Measurements from ENCODE around the gene PEX16.

PEX16 gene

DNA sequence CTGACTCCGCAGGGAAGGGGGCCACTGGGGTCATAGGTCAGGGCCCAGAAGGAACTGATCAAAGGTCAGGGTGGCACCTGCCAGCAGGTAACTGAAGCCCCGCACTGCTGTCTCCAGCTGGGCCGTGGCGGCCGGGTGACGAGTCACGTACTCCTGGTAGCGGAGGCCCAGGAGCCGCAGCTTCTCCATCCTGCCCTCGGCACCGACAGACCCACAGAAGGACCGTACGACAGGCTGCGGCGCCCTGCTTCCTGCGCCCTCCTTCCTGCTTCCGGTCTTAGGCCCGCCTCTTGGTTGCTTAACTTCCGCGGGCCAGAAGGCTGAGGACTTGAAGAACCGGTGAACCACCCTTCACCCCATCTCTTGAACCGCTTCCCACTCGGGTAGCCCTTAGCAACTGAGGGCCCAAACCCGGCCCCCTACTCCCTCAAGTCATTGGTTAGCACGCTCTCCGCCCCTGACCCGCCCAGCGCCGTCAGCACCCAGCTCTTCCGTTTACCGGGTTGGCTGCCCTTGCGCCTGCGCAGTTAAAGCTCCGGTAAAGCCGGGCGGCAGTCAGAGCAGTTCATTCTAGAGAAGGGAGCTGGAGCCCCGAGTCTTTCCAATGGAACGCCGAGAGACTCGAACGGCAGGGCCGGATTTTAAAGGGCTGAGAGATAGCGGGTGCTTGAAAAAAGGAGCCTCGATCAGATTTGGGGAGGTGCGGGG lies at the start of gene PEX16:
Gene PEX16 (minus strand): TSS at position 255 of the 708 bp plus-strand sequence. CDS start 66 bp downstream, at position 189.
- DNase-seq, result peak; percentile 95

DNA sequence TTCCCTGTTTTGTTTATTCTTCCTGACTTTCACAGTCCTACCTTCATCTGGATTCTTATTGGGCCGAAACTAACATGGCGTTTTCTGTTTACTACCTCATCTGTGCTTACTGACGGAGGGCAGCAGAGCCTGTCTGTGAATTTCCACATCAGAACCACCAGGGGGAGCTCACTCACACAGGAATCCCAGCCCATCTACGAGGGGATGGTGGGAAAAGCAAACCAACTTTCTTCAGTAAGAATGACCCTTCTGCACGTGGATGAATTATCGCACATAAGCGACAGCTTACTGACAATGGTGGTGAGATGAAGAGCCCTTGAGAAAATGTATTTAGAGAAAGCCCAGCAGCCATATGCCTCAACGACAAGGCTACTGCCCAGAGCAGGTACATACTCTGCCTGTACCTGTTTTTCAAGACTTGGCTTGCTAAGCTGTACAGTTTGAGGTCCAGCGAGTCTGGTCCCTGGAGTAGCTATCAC lies 47.3 kb upstream of the PEX16 start:
- DNase-seq, result peak; percentile 64

DNA sequence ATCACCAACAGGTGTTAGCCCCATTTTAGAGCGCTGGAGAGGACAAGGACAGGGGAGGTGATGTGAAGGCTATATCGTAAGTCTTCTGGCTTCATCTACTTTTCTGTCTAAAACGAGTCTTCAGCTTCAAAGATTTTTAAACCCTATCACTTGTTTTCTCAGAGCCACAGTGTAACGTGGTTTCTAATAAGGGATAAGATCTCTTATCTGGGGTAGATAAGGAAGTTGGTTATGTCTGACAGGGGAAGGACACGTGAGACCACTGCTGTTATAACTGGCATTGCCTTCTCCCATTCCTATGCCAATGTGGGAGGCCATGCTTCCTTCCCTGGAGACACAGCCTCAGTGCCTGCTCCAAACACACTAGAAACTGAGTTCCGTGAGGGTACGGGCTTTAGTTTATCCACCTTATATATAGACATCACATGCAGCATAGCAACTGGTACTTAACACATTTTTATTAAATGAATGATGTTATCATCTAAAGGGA lies 44.1 kb upstream of the PEX16 start:
- DNase-seq, result no peak

DNA sequence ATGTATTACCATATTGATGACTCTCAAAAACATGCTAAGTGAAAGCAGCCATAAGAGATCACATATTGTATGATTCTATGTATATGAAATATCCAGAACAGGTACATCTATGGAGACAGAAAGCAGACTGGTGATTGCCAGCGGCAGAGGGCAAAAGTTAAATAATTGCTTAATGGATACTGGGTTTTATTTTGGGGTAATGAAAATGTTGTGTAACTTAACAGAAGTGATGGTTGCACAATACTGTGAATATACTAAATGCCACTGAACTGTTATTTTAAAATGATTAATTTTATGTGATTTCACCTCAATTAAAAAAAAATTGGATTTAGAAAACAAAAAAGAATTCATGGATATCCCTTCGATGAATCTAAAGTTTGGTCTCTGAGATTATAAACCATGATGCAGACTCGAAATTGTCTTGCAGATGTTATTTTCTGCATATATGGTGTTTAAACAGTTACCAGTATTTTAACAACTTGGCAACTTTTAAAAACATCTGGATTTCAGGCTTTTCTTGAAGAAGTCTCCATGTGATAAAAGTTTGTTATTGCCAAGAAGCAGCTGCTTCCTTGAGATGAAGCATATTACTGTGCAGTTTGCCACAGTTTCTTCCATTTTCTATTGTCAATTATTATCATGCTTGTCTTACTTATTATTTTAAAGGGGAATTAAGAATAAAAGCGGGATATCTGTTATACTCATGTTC lies 42.9 kb upstream of the PEX16 start:
- no peak for DNase-seq

DNA sequence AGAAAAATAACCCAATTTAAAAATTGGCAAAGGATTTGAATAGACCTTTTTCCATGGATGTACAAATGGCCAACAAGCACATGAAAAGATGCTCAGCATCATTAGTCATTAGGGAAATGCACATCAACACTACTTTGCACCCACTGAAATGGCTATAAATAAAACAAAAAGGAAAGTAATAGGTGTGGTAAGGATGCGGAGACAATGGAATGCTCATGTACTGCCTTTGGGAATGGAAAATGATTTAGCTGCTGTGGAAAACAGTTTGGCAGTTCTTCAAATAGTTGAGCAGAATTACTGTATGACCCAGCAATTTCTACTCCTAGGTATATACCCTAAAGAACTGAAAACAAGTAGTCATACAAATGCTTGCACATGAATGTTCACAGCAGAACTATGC lies 42.2 kb upstream of the PEX16 start:
- no peak for DNase-seq

DNA sequence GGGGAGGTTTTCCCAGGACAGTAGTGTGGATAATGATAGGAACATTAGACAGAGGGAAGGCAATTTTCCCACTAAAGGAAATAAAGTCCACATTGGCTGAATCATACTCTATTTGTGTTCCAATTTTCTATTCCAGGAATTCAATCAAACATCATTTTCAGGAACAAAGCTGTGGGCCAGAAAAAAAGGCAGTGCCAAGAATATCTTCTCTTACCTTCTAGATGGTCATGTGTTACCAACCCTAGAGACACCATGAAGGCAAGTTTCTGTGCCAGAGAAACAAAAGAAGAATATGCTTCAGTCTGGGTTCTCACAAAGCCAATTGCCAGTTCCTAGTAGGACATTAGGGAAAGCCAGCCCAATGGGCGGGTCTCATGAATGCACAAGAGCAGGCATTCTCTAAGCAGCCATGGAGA lies 32.3 kb upstream of the PEX16 start:
- DNase-seq, result no peak

DNA sequence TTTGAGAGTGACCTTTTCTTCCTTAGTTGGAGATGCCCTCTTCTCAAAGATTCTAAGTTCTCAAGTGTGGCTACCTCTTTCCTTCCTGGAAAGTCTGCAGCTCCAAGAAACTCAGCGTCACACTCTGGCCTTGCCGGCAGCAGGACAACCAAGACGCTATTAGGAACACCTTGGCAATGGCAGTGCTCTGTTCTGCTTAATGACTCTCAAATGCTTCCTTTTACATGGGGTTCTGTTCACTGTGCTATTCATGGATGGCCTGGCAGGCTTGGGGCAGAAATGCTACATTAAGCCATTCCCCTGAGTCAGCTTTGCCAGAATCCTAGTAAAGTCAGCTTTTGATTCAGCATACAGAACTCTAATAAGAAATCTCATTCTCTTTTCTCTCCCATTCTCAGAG lies 30.7 kb upstream of the PEX16 start:
- no peak for DNase-seq

DNA sequence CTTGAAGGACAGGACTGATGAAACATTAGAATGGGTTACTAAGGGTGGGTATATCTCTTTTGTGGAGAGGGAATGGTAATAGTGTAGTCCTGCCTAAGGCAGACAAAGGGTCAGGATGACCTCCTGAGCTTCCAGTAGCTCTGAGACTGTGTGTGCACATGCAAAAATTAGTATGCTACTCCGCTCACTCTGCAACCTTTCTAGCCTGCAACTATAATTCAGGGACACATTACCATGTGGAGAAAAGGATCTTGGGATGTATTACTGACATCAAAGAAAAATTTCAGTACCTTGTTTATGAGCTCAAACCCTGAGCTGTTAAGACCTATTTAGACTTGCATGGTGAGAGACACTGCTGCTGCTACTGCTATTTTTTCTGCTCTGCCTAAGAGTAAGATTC lies 30.2 kb upstream of the PEX16 start:
- no peak for DNase-seq

DNA sequence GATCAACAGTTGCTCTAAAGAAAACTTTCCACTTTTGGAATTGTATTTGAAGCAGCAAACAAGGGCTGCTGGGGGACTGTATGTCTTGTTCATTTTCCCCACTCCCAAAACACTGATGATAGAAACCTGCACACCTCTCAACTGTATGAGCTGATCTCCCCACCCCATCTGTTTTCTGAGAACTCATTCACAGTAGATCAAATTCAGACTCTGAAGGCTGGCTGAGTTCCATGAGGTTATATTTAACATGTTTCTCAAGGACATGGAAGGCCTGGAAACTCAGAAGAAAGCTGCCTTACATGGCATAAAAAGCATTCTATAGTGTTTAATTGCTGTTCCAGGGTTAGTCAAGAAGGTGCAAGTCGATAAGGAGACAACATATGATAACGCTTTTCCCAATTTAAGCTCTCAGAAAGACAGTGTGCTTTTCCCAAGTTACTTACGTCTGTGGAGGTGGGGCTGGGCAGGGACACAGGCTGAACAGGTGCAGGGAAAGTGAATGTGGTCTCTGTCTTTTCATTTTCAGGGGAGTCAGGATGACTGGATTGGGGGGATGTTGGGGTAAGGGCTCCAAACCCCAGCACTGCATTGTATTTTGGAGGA lies 27.8 kb upstream of the PEX16 start:
- no peak for DNase-seq

DNA sequence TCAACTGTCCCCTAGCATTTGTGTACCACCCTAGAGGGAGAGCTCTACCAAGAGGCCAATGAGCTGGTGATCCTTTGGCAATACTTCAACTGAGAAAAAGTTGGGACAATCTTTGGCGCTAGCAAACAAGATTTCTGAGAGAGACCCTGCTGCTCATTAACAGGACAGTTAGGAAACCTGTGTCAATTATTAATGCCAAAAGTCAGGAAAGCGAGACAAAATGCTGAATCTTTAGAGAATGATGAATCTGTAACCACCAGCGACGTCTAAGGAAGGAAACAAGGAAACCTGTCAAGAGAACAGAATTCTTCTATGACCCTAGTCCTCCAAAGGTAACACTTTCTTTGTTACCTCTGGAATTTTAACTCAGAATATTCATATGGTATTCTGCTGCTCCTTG lies 24.7 kb upstream of the PEX16 start:
- no peak for DNase-seq

DNA sequence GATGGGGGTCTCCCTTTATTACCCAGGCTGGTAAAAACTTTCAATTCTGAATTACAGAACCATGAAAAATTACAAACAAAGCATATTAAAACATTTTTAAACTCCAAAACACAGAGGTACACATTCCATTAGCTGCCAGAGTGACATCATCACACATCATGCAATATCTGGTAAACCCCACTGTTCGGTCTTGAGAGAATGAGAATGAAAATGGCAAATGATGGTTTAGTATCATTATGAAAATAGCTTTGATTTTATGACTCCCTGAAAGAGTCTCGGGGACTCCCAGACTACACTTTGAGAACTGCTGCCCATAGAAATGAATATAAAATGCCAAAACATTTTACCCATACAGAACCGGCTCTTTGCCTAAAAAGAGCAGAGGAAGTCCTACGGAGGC lies 23.6 kb upstream of the PEX16 start:
- no peak for DNase-seq

DNA sequence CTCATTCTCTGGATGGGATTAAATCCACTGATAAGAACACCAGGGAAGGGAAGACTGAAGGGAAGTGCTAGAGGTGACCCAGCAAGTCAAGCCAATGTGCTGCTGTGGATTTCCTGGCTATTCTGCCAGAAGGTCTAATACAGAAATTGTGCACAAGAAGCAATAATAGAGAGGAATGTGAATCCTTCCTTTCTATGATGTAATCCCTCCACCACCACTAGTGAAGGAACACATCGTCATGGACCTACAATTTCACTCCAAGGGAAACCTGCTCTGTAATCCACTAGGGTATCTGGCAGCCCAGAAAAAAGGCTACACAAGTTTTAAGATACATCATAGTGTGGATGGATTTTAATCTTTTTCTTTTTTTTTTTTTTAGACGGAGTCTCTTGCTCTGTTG lies 22.2 kb upstream of the PEX16 start:
- DNase-seq, result no peak

DNA sequence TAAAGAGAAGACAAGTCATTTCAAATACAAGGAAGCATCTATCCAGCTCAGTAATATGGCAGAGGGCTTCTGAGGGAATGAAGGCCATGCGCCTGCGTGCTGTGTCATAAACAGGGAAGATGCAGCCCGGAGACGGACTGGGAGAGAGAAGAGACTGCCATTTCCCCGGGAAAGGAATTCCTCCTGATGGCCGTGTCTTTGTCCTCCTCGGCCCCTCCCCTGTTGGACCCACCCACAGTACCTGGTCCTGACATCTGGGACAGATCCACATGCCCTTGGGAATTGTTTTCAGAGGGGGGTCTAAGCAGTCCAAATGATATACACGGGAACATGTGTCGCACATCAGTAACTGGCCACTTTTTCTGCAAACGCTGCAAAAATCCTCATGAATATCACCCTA lies 20.2 kb upstream of the PEX16 start:
- no peak for DNase-seq

DNA sequence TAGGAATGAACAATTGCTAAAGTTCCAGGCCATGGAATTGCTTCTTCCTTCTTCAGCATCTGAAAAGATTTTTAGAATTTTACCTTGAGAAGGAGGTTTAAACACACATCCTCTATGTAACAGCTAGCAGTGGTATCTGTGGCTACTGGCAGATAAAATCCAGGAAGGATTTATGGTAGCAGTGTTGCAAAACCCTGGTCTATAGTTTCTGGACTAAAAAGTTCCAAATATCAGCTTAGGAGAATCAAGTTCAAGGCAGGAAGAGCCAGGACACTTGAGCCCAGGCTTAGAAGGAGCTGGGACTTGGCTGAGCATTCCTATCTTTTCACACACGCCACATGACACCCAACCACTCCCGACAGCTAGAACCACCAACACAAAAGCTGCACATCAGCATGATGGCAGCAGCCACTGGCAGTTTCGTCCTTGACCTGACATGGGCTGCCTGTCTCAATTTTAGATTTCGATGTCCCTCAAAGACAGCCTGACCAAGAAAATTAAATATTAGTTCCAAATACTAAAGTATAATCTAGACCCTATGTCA lies 18.9 kb upstream of the PEX16 start:
- DNase-seq, result no peak

DNA sequence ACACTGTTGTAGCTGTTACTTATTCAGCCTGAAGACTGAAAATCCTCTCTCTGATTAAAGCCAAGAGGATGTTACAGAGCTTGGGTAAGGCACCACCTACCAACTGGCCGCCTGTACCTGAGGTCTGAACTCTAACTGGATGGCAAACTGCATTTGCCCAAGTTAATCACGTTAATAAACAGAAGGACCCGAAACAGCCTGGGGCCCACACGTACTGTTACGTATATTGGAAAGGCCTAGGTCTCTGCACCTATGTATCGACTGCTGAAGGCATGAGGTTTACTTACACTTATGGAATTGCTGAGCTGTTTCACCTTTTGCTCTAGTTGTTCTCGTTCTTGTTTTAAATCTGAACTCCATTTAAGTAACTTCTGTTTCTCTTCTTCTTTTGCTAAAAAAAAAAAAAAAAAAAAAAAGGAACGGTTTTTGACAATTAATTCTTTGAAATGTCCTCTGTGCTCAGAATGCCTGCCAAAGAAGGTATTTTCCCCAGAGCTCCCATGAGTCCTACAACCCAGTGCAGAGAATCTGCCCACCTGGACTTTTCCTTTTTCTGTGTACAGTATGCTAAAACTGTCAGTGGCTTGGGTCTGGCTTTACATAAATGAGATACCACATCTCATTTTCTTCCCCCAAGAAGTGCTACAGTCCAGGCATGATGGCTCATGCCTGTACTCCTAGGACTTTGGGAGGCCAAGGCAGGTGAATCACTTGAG lies 17.8 kb upstream of the PEX16 start:
- no peak for DNase-seq

DNA sequence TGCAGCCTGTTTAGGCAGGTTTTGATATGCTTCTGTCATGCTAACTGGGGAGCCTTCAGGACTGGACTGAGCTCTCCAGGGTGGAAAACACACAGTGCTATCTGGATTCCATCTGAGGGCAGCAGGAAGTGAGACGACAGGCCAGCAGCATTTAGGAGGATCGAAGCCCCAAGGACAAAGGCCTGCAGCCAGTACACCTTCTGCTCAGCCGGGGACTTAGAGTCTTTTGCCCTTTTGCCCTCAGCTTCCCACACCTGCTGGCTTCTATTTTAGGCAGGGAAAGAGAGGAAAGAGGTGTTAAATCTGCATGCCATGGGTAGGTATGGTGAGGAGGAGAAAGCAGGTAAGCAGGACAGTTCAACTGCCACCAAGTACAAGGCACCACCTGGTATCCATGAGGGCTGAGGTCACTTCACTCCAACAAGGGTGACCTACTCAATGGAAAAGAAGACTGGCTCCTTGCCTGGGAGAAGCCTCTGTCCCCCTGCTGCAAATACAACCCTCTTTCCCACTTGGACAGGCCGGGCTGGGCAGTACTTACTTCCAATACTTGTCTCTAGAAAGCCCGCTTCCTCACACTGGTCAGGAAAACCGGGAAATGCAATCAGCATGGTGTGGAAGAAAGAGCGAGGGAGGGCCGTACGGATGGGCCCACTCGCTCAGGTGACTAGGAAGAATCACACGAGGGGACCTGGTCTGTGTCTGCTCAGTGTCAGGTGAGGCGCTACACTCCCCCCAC lies 17.1 kb upstream of the PEX16 start:
- DNase-seq, result no peak

DNA sequence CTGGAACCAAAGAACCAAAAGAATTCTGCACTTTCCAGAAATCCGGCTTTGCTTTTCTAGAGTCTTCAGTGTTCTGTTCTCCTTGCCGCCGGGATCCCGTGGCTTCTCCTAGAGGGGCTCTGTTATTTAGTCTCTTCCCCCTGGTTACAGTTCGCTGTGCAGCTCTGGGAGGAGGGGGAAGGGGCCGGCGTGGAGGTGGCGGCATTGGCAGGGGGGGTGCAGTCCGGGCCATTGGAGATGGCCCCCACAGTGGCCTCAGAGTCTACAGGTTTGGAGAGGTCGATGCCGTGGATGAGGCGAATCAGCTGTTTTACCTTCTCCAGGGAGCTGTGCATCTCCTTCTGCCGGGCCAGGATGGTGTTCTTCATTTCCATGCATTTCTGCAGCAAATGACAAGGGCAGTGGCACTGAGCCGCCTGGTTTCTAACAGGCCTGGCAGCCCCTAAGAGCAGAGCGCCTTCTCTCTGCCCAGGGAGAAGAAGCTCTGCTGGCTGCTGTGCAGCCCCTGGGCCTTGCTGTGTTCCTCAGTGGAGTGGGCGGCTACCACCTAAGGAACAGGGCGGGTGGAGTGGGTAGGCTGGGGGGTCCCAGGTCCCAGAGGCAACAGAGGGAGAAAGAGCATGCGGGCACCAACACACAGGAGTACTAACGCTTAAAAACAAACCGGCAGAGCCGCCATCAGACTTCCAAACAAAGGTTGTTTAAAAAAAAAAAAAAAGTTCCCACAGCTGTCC lies 16.3 kb upstream of the PEX16 start:
- DNase-seq, result no peak

DNA sequence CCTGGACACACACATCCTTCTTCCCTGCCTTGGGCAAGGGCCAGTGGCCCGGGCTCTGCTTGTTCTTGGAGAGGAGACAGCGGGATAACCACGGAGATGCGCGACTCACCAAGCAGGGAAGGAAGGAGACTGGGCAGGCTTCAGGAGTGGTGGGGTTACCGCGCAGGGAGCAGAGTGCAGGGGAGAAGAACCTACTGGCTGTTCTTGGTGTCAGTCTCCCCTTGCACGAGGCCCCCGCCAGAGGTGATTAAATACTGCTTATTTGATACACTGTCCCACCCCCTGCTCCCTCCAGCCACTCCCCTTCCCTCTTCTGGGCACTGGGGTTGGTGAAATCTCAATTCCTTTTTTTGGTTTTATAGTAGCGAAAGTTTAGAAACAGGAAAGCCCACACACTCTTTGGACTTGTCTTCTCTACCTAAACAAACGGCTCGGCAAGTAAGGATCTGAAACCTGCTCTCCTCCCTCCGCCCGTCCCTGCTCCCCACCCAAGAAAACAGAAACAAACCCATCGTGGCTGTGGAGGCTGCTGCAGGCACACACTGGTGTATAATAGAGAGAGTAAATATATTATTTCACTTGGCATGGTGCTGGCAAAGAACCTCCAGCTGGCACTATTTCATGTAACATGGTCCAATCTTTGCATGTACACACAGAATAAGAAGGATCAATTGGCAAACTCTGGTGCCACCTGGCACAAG lies 15.6 kb upstream of the PEX16 start:
- no peak for DNase-seq

DNA sequence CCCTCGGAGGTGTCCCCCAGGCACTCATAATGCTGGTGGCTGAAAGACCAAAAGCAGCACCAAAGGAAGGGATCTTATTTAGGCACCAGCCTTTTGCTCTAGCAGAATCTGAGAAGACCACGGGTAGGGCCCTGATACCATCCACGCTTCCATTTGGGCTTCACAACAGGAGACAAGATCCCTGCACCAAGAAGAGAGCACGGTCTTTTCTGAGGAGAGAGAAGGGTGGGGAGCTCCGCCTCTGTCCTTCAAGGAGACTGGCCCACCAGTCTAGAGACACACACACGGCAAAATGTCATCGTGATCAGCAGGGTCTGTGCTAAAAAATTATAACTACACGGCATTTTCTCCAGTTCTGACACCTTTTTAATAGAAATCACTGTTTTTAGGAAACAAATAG lies 14.5 kb upstream of the PEX16 start:
- DNase-seq, result no peak

DNA sequence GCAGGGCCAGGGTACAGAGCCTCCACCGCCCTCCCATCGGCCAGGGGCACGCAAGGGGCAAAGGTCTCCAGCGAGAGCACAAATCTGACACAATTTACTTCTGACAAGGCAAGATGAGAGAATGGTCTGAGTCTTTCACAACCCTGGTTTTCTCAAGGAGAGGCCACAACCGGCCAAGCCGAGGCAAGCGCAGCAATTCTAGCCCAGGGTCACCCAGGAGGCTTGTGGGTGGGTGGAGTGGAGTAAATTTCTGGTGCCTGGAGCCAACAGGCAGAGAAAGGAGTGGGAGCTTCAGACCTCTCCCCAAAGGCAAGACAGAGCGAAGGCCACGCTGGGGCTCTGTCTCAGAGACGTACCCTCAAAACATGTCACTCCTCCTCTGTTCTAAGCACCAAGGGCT lies 14.1 kb upstream of the PEX16 start:
- DNase-seq, result no peak
